GM19035 (cell line): Measurements from ENCODE around the gene FSTL4.

Source experiments
- ATAC-seq: cut with Tn5 transposase; IDR thresholded peaks from one replicate; pipeline ENCODE4 v1.9.1; 2021; ENCODE audit not compliant: unreplicated experiment

FSTL4 gene

DNA sequence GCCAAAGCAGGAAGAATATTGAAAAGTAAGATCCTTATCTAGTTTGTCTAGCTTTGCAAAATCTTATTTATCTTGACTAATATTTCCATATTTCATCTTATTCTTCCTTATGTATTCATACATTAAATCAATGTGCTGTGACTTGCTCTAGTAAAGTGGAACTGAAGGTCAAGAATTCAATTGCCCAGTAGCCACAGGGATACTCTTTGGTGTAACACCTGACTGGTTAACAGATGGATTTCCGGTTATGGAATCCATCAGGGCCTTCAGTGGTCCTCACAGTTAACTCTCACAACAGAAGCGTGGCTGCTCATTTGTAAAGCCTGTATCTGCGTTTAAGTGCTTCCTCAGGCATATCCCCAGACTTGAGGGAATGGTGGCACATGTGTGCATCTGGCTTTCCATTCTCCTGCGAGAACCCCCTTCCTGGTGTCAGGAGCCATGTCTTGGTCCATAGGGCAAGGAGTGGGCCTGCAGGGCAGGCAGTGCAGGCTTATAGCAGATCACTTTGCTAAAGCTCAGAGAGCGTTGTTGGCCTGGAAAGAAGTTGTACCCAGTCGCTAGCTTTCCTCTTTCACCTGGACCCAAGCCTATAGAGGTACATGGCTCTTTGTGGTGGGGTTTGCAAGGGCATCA, 461.3 kb downstream of the FSTL4 start:
- no peak for ATAC-seq

DNA sequence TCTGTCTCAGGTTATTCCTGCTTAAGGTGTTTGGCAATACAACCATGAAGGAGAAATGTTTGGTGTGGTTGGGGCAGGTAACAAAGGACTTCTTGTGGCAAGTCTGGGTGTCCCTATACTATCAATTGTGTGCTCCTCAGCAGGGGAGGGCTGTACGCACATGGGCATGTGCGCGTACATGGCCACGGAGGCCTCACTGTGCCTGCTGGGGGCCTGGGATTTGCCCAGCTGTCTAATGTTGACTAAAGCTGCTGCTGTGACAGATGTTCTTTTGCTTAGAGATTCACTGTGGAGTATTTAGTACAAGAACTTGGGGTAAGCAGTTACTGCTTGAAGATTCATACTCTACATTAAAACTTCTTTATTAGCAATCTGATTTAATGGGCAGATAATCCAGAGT, 463.0 kb downstream of the FSTL4 start:
- ATAC-seq: no peak

DNA sequence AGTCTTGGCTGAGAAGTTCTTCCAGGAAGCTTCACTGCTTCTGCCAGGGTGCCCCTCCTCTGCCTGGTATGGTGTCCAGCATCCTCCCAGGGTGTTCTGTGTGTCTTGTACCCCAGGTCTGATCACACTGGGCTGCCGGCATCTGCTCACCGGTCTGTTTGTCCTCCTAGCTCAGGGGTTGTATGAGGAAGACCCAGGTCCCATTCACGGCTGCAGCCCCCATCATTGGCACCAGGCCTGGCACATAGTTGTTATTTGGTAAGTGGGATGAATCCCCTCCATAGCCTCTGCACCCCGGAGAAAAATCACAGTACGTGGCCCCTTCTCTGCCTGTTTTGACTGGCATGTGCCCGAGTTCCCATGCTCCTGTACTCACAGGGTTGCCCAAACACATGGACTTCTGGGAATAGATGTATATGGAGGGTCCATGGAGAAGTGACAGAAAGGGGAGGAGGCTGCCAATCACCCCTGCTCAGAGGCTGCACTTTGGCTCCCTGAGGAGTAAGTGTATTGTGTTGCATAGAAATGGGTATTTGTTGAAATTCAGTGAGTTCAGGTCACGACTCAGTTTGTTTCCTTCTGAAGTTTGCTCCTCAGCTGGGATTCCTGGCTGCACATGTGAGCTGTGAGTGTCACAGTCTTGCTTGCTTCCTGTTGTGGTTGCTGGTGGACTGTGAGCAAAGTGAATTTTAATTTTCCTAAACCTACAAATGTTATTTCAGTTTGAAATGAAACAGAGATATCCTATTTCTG, 464.4 kb downstream of the FSTL4 start:
- ATAC-seq: no peak

DNA sequence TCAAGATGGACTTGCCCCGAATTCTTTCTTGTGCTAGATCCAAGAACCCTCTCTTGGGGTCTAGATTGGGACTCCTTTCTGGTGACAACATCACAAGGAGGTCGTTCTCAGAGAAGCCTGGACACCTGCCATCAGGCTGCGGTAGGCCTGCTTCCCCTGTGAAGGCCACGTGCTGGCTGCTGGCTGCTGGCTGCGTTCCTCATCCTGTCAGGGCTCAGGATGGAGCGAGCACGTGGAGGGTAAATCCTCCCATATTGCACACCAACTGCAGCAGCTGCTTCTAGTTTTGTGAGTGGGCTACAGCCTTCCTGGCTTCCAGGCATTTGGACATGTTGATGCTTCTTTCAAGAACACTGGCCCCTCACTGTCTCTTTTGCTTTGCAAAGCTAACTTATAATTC, 464.9 kb downstream of the FSTL4 start:
- no peak for ATAC-seq
